ENCODE data around the gene HMGB1. TPM values are rescaled to one million over a fixed set of nuclear protein-coding genes. Genes with fewer than 3 reads are reported as not detected.

HMGB1 gene
- total and polyA plus RNA-seq, 2 of the 13 experiments (the other 11 are each of a cell fraction or from before 2014, with no cell fraction given): 115 to 584 TPM

DNA sequence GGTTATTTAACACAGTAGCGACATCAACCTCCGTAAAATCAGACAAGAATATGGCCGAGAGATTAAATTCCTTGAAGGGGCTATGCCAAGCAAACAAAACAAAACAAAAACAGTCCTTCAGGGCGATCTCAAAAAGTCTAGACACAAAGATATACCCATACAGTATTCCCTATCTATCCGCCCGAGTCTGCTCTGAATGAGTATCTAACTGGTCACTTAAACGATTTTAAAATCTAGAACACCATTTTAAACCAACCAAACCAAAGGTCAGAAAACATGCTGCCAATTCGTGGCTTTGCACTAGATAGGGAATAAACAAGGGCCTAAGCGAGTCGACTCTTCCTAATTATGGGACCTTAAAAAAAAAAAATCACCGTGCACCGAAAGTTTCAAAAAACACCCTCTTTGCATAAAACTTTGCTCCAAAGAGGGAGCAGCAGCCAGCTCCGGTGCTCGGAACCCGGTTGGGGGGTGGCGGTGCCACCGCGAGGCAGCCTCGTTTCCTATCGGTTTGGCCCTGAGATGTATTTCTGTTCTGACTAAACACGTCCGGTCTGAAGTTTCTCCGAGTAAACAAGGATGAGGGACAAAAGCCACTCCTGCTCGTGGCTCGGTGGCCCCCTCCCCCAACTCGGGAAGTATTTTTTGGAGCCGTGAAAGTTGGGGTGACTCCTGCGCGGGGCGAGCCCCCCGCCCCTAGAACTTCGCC lies 1.8 kb downstream of the HMGB1 start (continued):
- TF ChIP-seq REST (IDR thresholded peaks at IDR 0.05; ENCODE audit: borderline replicate concordance in 1 of 2, low read depth in 1 of 2, low read length in 2 of 2) (peak in 1 of 2 experiments; percentile 18; a peak in 1 of 4 replicates), KAT8 (CRISPR knock-in tag; IDR thresholded peaks at IDR 0.05) (no peak), PHF8 (CRISPR knock-in tag; IDR thresholded peaks at IDR 0.05) (peak; percentile 41; the same call in 1 of the 2 replicates), MYC (CRISPR knock-in tag; IDR thresholded peaks at IDR 0.05; ENCODE audit: borderline replicate concordance) (peak; percentile 62; the same call in 1 of the 2 replicates), SP4 (CRISPR knock-in tag; IDR thresholded peaks at IDR 0.05) (no peak), ZNF850 (CRISPR knock-in tag; conservative IDR thresholded peaks at IDR 0.05) (no peak), ARID3A (IDR thresholded peaks at IDR 0.05; ENCODE audit: low read depth, low read length) (no peak), ZNF333 (CRISPR knock-in tag; IDR thresholded peaks at IDR 0.05; ENCODE audit: borderline replicate concordance) (no peak), ZNF782 (CRISPR knock-in tag; IDR thresholded peaks at IDR 0.05; ENCODE audit: borderline replicate concordance) (no peak), HMG20A (CRISPR knock-in tag; IDR thresholded peaks at IDR 0.05; ENCODE audit: borderline replicate concordance) (peak; percentile 27), ZC3H4 (CRISPR knock-in tag; IDR thresholded peaks at IDR 0.05; ENCODE audit: borderline replicate concordance) (peak; percentile 69; the same call in 1 of the 2 replicates), ISX (CRISPR knock-in tag; conservative IDR thresholded peaks at IDR 0.05) (no peak), TMF1 (CRISPR knock-in tag; IDR thresholded peaks at IDR 0.05; ENCODE audit: low read depth) (peak; percentile 31; the same call in 1 of the 2 replicates), FOXA3 (CRISPR knock-in tag; IDR thresholded peaks at IDR 0.05) (peak; percentile 80), FOXK2 (IDR thresholded peaks at IDR 0.05) (peak; percentile 50; the same call in 1 of the 2 replicates), ZNF460 (CRISPR knock-in tag; IDR thresholded peaks at IDR 0.05; ENCODE audit: borderline replicate concordance) (no peak)
- TF ChIP-seq, protein P1, sequence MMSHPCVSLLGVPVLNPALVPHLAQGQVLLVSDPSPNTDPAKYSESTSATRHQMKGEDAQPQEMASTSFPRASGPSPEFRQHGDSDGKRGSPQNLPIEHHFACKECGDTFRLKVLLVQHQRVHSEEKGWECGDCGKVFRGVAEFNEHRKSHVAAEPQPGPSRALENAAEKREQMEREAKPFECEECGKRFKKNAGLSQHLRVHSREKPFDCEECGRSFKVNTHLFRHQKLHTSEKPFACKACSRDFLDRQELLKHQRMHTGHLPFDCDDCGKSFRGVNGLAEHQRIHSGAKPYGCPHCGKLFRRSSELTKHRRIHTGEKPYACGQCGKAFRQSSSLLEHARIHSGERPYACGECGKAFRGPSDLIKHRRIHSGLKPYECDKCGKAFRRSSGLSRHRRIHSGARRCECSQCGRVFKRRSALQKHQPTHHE (CRISPR knock-in tag; IDR thresholded peaks at IDR 0.05; ENCODE audit: borderline replicate concordance): no peak
- TF ChIP-seq, protein P2, sequence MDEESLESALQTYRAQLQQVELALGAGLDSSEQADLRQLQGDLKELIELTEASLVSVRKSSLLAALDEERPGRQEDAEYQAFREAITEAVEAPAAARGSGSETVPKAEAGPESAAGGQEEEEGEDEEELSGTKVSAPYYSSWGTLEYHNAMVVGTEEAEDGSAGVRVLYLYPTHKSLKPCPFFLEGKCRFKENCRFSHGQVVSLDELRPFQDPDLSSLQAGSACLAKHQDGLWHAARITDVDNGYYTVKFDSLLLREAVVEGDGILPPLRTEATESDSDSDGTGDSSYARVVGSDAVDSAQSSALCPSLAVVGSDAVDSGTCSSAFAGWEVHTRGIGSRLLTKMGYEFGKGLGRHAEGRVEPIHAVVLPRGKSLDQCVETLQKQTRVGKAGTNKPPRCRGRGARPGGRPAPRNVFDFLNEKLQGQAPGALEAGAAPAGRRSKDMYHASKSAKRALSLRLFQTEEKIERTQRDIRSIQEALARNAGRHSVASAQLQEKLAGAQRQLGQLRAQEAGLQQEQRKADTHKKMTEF (CRISPR knock-in tag; IDR thresholded peaks at IDR 0.05): peak; percentile 58; the same call in 1 of the 2 replicates
- TF ChIP-seq, protein P3, sequence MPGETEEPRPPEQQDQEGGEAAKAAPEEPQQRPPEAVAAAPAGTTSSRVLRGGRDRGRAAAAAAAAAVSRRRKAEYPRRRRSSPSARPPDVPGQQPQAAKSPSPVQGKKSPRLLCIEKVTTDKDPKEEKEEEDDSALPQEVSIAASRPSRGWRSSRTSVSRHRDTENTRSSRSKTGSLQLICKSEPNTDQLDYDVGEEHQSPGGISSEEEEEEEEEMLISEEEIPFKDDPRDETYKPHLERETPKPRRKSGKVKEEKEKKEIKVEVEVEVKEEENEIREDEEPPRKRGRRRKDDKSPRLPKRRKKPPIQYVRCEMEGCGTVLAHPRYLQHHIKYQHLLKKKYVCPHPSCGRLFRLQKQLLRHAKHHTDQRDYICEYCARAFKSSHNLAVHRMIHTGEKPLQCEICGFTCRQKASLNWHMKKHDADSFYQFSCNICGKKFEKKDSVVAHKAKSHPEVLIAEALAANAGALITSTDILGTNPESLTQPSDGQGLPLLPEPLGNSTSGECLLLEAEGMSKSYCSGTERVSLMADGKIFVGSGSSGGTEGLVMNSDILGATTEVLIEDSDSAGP (CRISPR knock-in tag; IDR thresholded peaks at IDR 0.05; ENCODE audit: borderline replicate concordance): 0 out of 2 replicates have a peak, but pooled peaks have one; percentile 14

Data from HepG2 (cell line).